ENCODE measurements around the gene KRTAP4-11. TPM values are rescaled to one million over a fixed set of nuclear protein-coding genes. Genes with fewer than 3 reads are reported as not detected.
"Not testable (repeated sequence)": the region's sequence is repeated elsewhere in the genome, so short reads cannot be mapped to it uniquely, and the experiment has no call there.

Gene KRTAP4-11
- total RNA-seq = not detected in 3 replicates
- long read RNA-seq = 0 reads

GRCh38 chr17:41117846-41118386, at the start of gene KRTAP4-11:
KRTAP4-11 (minus strand) TSS chr17:41118373; CDS start chr17:41118315, 58 bp downstream.
- not testable (repeated sequence) for DNase-seq (ENCODE audit: low spot score); H3K4me3 Mint-ChIP-seq (ENCODE audit: unreplicated experiment); H3K27me3 Mint-ChIP-seq (ENCODE audit: low read depth); H3K9me3 Mint-ChIP-seq (ENCODE audit: low read depth); H3K36me3 Mint-ChIP-seq (ENCODE audit: low read depth)
- H3K27ac Mint-ChIP-seq (ENCODE audit: unreplicated experiment) = peak within 1 kb of the TSS; percentile 2
- peaks cover 23% of the 10 kb centered on the region for H3K4me1 Mint-ChIP-seq (ENCODE audit: low read depth)

- no peak for TF ChIP-seq CTCF (IDR thresholded peaks at IDR 0.05)
- Mint-ChIP-seq H3K36me3 (ENCODE audit: low read depth) (no peaks in the 10 kb centered on the region), H3K4me3 (ENCODE audit: unreplicated experiment) (no peak overlapping the region), H3K4me1 (ENCODE audit: low read depth) (no peaks in the 10 kb centered on the region), H3K27me3 (ENCODE audit: low read depth) (peaks cover 13% of the 10 kb centered on the region), H3K27ac (ENCODE audit: unreplicated experiment) (no peak overlapping the region), H3K9me3 (ENCODE audit: low read depth) (no peaks in the 10 kb centered on the region)
- no peak for DNase-seq (ENCODE audit: low spot score)
Measured at GRCh38 chr17:41167561-41167960, 49.4 kb upstream of the KRTAP4-11 start.

- no peaks in the 10 kb centered on the region for H3K36me3 Mint-ChIP-seq (ENCODE audit: low read depth)
- DNase-seq (ENCODE audit: low spot score) = no peak
- H3K27ac Mint-ChIP-seq (ENCODE audit: unreplicated experiment) = no peak overlapping the region
- no peak overlapping the region for H3K4me3 Mint-ChIP-seq (ENCODE audit: unreplicated experiment)
- H3K9me3 Mint-ChIP-seq (ENCODE audit: low read depth) = no peaks in the 10 kb centered on the region
- H3K27me3 Mint-ChIP-seq (ENCODE audit: low read depth) = peaks cover 11% of the 10 kb centered on the region
- H3K4me1 Mint-ChIP-seq (ENCODE audit: low read depth) = no peaks in the 10 kb centered on the region
- TF ChIP-seq CTCF (IDR thresholded peaks at IDR 0.05) = no peak
Measured at GRCh38 chr17:41163828-41164227, 45.7 kb upstream of the KRTAP4-11 start.

- Mint-ChIP-seq H3K9me3 (ENCODE audit: low read depth) (no peaks in the 10 kb centered on the region), H3K27me3 (ENCODE audit: low read depth) (peaks cover 9% of the 10 kb centered on the region), H3K36me3 (ENCODE audit: low read depth) (no peaks in the 10 kb centered on the region), H3K4me3 (ENCODE audit: unreplicated experiment) (no peak within 1 kb of the TSS), H3K4me1 (ENCODE audit: low read depth) (no peaks in the 10 kb centered on the region), H3K27ac (ENCODE audit: unreplicated experiment) (no peak within 1 kb of the TSS)
- no peak for DNase-seq (ENCODE audit: low spot score)
- no peak for TF ChIP-seq CTCF (IDR thresholded peaks at IDR 0.05)
Measured at GRCh38 chr17:41160648-41161047, 42.5 kb upstream of the KRTAP4-11 start, which contains the start of gene KRTAP4-4. KRTAP4-4 (minus strand) TSS chr17:41160748; CDS start chr17:41160691, 57 bp downstream.

GRCh38 chr17:41160190-41160589, 42.0 kb upstream of the KRTAP4-11 start:
- H3K27ac Mint-ChIP-seq (ENCODE audit: unreplicated experiment); H3K9me3 Mint-ChIP-seq (ENCODE audit: low read depth); H3K4me1 Mint-ChIP-seq (ENCODE audit: low read depth); H3K4me3 Mint-ChIP-seq (ENCODE audit: unreplicated experiment); H3K36me3 Mint-ChIP-seq (ENCODE audit: low read depth); H3K27me3 Mint-ChIP-seq (ENCODE audit: low read depth): not testable (repeated sequence)
- peak; percentile 54 for DNase-seq (ENCODE audit: low spot score)

- Mint-ChIP-seq H3K9me3 (ENCODE audit: low read depth) (peaks cover 4% of the 10 kb centered on the region), H3K36me3 (ENCODE audit: low read depth) (no peaks in the 10 kb centered on the region), H3K4me3 (ENCODE audit: unreplicated experiment) (no peak overlapping the region), H3K4me1 (ENCODE audit: low read depth) (no peaks in the 10 kb centered on the region), H3K27ac (ENCODE audit: unreplicated experiment) (no peak overlapping the region), H3K27me3 (ENCODE audit: low read depth) (peaks cover 5% of the 10 kb centered on the region)
- no peak for DNase-seq (ENCODE audit: low spot score)
- TF ChIP-seq CTCF (IDR thresholded peaks at IDR 0.05) = no peak
Measured at GRCh38 chr17:41153856-41154255, 35.7 kb upstream of the KRTAP4-11 start.
